ENCODE measurements around the gene SFXN3. TPM values are rescaled to one million over a fixed set of nuclear protein-coding genes. Genes with fewer than 3 reads are reported as not detected.
A peak's percentile ranks its signal among the peaks of the same experiment; 100 is the strongest.

SFXN3 gene
- total and polyA plus RNA-seq, 2 of the 13 experiments (the other 11 are each of a cell fraction or from before 2014, with no cell fraction given): 16.8 to 71.5 TPM

DNA sequence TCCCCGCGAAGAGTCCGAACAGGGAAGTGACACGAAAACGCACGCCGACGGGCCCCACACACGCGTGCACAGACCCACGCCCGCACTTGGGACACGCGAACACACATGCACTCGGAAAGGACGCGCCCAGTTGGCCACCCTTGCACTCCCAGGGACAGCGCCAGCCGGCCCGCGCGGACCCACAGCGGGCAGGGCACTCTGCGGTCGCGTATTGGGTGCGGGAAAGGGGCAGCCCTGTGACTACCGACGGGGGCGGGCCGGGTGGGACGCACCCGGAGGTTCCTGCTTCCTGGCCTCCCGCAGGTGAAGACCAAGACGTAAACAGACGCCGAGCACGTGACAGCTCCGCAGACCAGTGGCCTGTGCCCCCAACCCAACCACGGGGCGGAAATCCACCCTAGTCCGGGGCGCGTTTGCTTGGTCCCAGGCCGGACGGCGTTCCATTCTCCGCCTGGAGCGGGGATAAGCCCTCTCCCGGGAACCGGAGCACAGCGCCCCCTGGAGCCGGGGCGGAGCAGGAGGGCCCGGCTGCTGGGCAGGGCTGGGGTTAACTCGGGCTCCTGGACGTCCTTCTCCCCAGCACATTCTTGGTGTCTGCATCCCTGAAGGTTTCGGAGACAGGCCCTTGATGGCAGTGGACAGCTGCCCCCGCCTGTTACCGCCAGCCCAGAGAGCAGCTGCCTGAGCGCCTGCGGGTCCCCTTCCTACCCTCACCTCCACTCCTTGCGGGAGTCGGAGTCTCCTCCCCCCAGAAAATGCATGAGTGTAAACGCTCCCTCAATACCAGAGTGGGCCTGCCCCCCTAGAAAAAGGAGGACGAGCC is 33.5 kb upstream of the SFXN3 start (continued):
- TF ChIP-seq FOXC1 (CRISPR knock-in tag; IDR thresholded peaks at IDR 0.05; ENCODE audit: borderline replicate concordance) (peak; percentile 6; the same call in 1 of the 2 replicates), PPARG (CRISPR knock-in tag; conservative IDR thresholded peaks at IDR 0.05) (no peak), GTF2F1 (IDR thresholded peaks at IDR 0.05; ENCODE audit: low read length) (no peak), ZNF572 (CRISPR knock-in tag; IDR thresholded peaks at IDR 0.05) (no peak), ZNF292 (CRISPR knock-in tag; IDR thresholded peaks at IDR 0.05; ENCODE audit: borderline replicate concordance, low read depth) (no peak), ZMYM4 (CRISPR knock-in tag; IDR thresholded peaks at IDR 0.05) (peak; percentile 41), ZBTB4 (CRISPR knock-in tag; IDR thresholded peaks at IDR 0.05; ENCODE audit: borderline replicate concordance) (no peak), ZNF10 (CRISPR knock-in tag; IDR thresholded peaks at IDR 0.05; ENCODE audit: borderline replicate concordance, low read depth) (no peak), ZNF629 (CRISPR knock-in tag; conservative IDR thresholded peaks at IDR 0.05) (peak; percentile 39; the same call in 1 of the 2 replicates), GMEB2 (CRISPR knock-in tag; IDR thresholded peaks at IDR 0.05; ENCODE audit: low read depth) (no peak), BORCS8-MEF2B (CRISPR knock-in tag; IDR thresholded peaks at IDR 0.05) (no peak; the same call in 1 of the 2 replicates), ZSCAN30 (CRISPR knock-in tag; IDR thresholded peaks at IDR 0.05) (no peak), ATF1 (CRISPR knock-in tag; IDR thresholded peaks at IDR 0.05) (no peak), AGO1 (IDR thresholded peaks at IDR 0.05; ENCODE audit: low read depth, low read length, poor library complexity, severe bottlenecking) (peak; percentile 8), HMG20B (CRISPR knock-in tag; conservative IDR thresholded peaks at IDR 0.05) (no peak), HNF4G (IDR thresholded peaks at IDR 0.05; ENCODE audit: borderline replicate concordance, low read depth, low read length) (no peak), HNF4G (CRISPR knock-in tag; IDR thresholded peaks at IDR 0.05; ENCODE audit: borderline replicate concordance, low read depth) (no peak; the same call in 1 of the 2 replicates), POLR2A (IDR thresholded peaks at IDR 0.05; ENCODE audit: insufficient read depth in 1 of 2, low read depth in 2 of 2, low read length in 2 of 2) (no peak; a peak in 1 of 4 replicates), ZNF652 (CRISPR knock-in tag; IDR thresholded peaks at IDR 0.05; ENCODE audit: borderline replicate concordance, low read depth) (peak; percentile 75), ZFX (CRISPR knock-in tag; IDR thresholded peaks at IDR 0.05; ENCODE audit: low read depth) (peak; percentile 84), ZNF552 (CRISPR knock-in tag; IDR thresholded peaks at IDR 0.05; ENCODE audit: borderline replicate concordance) (peak; percentile 55; the same call in 1 of the 2 replicates), POLR2AphosphoS5 (IDR thresholded peaks at IDR 0.05; ENCODE audit: low read depth, low read length) (no peak; the same call in 1 of the 2 replicates), JUNB (CRISPR knock-in tag; IDR thresholded peaks at IDR 0.05; ENCODE audit: borderline replicate concordance) (no peak), SALL1 (CRISPR knock-in tag; IDR thresholded peaks at IDR 0.05) (no peak)
- TF ChIP-seq, protein P1, sequence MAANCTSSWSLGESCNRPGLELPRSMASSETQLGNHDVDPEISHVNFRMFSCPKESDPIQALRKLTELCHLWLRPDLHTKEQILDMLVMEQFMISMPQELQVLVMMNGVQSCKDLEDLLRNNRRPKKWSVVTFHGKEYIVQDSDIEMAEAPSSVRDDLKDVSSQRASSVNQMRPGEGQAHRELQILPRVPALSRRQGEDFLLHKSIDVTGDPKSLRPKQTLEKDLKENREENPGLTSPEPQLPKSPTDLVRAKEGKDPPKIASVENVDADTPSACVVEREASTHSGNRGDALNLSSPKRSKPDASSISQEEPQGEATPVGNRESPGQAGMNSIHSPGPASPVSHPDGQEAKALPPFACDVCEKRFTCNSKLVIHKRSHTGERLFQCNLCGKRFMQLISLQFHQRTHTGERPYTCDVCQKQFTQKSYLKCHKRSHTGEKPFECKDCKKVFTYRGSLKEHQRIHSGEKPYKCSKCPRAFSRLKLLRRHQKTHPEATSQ (CRISPR knock-in tag; IDR thresholded peaks at IDR 0.05; ENCODE audit: borderline replicate concordance): no peak
